Ecto neural progenitor cell (in vitro differentiated cells): ENCODE results near the gene COL13A1.

ENCODE experiments used
- DNase-seq: peaks from one replicate; pipeline ENCODE4 v3.0.0-alpha.2; 2018; ENCODE audit warnings: low spot score

The COL13A1 gene

GRCh38 chr10:69963835-69964710 lies 162.4 kb downstream of the COL13A1 start:
- DNase-seq, result peak; percentile 23

DNA sequence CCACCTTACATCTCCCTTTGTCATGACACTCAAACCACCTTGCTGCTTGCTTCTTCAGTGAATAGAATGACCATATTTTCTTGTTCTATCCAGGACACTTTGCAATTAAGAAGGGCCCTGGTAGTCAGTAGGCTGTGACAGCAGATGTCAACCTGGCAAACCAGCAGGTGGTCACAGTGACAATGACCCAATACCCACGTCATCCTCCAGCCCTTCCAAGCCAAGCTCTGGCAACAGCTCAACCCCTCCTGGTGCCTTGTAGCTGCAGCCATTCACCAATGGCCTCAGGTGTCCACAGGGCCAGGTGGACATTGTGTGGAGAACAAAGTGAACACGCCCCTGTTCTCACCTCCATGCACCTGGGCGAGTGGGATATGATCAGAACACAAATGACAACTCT lies 163.4 kb downstream of the COL13A1 start:
- peak; percentile 22 for DNase-seq

GRCh38 chr10:69965919-69966662 lies 164.4 kb downstream of the COL13A1 start:
- DNase-seq, result no peak

DNA sequence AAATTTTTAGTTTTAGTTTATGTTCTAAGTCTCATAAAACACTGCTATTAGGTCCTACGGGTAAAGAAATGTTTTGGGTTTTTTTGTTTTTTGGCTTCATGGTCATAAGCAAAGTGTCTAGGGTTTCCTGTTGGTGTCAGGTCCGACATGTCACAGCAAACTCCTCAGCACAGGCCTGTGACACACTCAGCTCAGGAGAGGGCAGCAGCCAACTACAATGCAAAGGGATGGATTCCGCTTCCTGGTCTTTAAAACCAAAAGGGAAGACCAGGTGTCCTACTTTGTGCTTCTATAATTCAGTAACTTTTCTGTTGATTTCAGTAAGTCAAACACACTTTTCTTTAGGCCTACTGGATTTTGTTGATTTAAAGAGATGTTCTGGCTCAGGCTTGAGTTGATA lies 167.1 kb downstream of the COL13A1 start:
- DNase-seq, result no peak

- no peak for DNase-seq
Measured at GRCh38 chr10:69969977-69970376, 168.3 kb downstream of the COL13A1 start.

DNA sequence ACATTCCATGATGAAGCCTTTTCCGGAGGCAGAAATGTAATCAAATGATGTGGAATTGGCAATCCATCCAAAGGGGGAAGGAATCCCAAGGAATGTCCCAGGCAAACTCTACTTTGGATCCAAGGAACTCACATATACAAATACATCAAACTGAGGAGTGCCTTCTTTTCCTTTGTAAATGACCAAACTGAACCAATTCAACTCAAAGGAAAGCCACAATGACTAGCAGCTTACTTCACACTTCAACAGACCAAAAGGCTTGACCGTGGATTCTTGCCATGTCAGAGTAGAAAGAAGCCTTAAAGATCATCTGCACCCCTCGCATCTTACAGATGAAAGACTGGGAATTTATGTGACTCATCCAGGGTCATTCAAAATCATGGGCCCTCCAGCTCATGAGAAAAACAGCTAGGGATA lies 171.3 kb downstream of the COL13A1 start:
- no peak for DNase-seq

- DNase-seq, result no peak
Measured at GRCh38 chr10:69973678-69974077, 172.0 kb downstream of the COL13A1 start.

GRCh38 chr10:69974551-69975155 lies 172.9 kb downstream of the COL13A1 start:
- DNase-seq, result no peak

DNA sequence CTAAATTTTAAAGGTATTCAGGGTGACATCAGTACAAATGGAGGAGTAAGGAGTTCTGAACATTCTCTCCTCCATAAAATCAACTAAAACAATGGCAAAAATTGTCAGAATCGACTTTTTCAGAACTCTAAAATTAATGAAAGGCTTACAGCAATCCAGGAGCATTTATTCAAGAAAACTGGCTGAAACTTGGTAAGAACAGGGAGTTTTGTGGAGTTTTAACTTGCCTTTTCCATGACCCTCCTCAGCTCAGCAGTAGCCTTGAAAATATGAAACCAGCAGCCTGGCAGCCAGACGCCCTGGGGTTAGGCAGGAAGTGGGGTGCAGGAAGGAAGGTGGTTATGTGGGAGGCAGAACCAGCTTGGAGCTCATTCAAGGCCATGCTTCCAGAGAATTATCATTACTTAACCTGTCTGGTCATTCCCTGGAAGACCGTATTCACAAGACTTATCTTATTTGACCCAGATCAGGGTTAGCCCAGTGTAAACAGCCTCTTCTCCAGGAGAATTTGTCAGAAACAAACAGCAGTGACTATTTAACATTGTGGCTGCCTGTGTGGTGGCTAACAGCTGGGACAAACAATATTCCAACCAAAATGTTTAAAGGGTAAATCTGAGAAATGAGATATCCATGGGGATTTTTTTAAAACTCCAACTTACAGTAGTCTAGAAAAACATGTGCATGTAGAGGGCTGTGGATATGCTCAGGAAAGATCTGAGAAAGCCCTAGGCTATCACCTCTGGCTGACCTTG lies 175.3 kb downstream of the COL13A1 start:
- DNase-seq, result no peak

DNA sequence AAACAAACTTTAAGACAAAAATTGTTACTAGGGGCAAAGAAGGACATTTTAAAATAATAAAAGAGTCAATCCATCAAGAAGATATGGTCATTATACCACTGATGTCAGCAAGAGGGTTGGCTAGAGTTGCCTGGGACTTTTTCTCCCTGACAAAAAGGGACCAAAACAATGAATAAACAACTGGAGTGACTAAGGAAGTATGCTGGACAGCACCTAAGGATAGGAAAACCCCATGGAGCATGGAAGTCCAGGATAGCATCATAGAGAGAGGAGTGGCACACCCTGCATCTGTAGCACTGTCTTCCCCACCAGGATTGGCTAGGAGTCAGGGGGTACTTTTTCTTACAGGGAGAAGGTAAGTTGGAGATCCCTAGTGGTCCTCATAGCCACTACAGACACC lies 177.5 kb downstream of the COL13A1 start:
- DNase-seq, result no peak

GRCh38 chr10:69980672-69981071 lies 179.0 kb downstream of the COL13A1 start:
- DNase-seq, result no peak

DNA sequence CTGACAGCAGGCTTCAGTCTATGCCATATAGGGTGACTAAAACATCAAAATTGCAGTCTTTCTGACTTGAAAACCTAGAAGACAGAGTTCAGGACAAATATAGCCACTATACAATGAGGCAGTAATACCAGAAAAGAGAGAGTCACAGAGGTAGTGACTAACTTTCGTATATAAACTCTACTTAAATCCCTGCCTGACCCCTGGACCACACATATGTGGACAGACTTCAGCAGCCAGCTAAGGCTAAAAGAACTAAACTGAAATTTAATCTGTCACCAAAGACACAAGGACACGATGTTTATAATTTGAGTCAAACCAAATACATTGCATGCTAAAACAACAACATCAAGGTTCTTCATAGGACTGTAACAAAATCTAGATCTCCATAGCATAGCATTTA lies 186.4 kb downstream of the COL13A1 start:
- no peak for DNase-seq

DNA sequence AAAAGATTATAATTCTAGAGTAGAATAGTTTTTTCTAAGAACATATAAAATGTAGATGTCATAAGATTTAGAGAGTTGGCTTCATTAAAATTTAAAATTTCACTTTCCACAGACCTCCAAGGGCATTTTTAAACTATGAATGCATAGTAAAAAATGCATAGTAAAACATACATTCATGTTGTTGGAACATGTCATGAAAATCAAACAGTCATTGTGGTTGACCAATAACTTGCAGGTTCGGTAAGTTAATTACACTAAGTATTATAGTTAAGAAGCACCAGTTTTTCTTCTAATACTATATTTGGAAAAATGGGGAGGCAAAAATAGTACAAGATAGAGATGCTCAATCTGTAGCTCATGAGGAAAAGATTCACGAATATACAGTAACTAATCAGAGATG lies 189.4 kb downstream of the COL13A1 start:
- no peak for DNase-seq

- no peak for DNase-seq
Measured at GRCh38 chr10:69994262-69994661, 192.6 kb downstream of the COL13A1 start.

DNA sequence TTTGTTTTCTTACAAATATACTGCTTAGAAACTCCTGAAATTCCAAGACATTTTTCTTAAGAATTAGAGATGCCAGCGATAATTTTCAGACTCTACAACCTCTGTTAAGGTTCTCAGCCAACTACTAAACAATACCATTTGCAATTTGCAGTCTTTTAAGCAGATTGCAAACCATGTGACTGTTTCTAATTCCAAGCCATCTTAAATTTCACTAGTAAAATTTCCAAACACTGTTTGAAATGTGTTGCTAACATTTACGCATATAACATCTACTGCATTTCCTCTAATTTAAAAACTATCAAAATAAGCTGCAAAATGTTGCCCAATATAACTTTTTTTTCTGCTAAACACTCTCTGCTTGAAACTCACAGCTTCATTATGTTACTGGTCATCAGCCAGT lies 194.9 kb downstream of the COL13A1 start:
- no peak for DNase-seq

DNA sequence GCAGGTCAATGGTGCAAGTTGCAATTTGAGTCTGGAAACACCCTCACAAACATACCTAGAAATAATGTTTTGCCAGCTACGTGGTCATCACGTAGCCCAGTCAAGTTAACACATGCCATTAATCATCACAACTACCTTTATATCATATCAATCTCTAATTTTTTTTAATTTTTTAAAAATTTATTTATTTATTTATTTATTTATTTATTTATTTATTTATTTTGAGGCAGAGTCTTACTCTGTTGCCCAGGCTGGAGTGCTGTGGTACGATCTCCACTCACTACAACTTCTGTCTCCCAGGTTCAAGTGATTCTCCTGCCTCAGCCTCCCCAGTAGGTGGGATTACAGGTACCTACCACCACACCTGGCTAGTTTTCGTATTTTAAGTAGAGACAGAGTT lies 198.6 kb downstream of the COL13A1 start:
- no peak for DNase-seq

- DNase-seq, result no peak
Measured at GRCh38 chr10:70007116-70007820, 205.6 kb downstream of the COL13A1 start.
